SU-DHL-6 (cell line): ENCODE measurements around the gene TBCK.

ENCODE experiments used
- H2AFZ ChIP-seq: fragments of 200-600 bp; sonication (generic); 2 replicates; pipeline ENCODE4 v1.6.1; 2014; ENCODE audit warnings: low read depth, mild to moderate bottlenecking, moderate library complexity, mixed read lengths, antibody characterized with exemption, low read length; ENCODE audit not compliant: severe bottlenecking
- H3F3A ChIP-seq: fragments of 200-600 bp; shearing (Covaris generic); 2 replicates; pipeline ENCODE4 v1.6.0; 2016; ENCODE audit warnings: antibody characterized with exemption, mild to moderate bottlenecking; ENCODE audit not compliant: insufficient read depth
- H3K27ac ChIP-seq: fragments of 200-600 bp; sonication (generic); 2 replicates; pipeline ENCODE4 v1.5.1; 2016; ENCODE audit warnings: low read depth, mild to moderate bottlenecking, low read length, moderate library complexity, mixed read lengths
- H3K27me3 ChIP-seq: fragments of 200-600 bp; sonication (generic), shearing (Covaris generic); 2 replicates; pipeline ENCODE4 v1.6.0; 2014; ENCODE audit warnings: mild to moderate bottlenecking, low read length
- H3K36me3 ChIP-seq: fragments of 200-600 bp; sonication (generic); 2 replicates; pipeline ENCODE4 v1.6.1; 2014; ENCODE audit warnings: mild to moderate bottlenecking, low read length, mixed read lengths
- H3K4me2 ChIP-seq: fragments of 300-600, 200-600 bp; shearing (Covaris generic), sonication (generic); 2 replicates; pipeline ENCODE4 v1.6.0; 2014; ENCODE audit warnings: low read length, low read depth, mild to moderate bottlenecking; ENCODE audit not compliant: poor library complexity, severe bottlenecking
- H3K4me3 ChIP-seq: fragments of 200-600 bp; sonication (generic); 2 replicates; pipeline ENCODE4 v1.5.1; 2014; ENCODE audit warnings: antibody characterized with exemption, low read length, mild to moderate bottlenecking, mixed read lengths; ENCODE audit not compliant: insufficient read depth, poor library complexity, severe bottlenecking
- H3K79me2 ChIP-seq: fragments of 200-600 bp; sonication (generic); 2 replicates; pipeline ENCODE4 v1.6.1; 2014; ENCODE audit warnings: mild to moderate bottlenecking, low read length, moderate library complexity; ENCODE audit not compliant: insufficient read depth
- H3K9ac ChIP-seq: fragments of 200-600 bp; sonication (generic); 2 replicates; pipeline ENCODE4 v1.7.0; 2014; ENCODE audit warnings: mild to moderate bottlenecking, low read length
- H3K9me2 ChIP-seq: fragments of 200-600 bp; sonication (generic); replicated peaks from 2 replicates; pipeline ENCODE4 v1.6.1; 2014; ENCODE audit warnings: low read length; ENCODE audit not compliant: insufficient read depth
- H3K9me3 ChIP-seq: fragments of 200-600 bp; sonication (generic); 2 replicates; pipeline ENCODE4 v1.6.1; 2014; ENCODE audit warnings: low read length, mixed read lengths; ENCODE audit not compliant: insufficient read depth
- H4K20me1 ChIP-seq: fragments of 200-600 bp; sonication (generic); 2 replicates; pipeline ENCODE4 v1.6.1; 2014; ENCODE audit warnings: low read depth, mild to moderate bottlenecking, antibody characterized with exemption, low read length, moderate library complexity, mixed read lengths
- EZH2phosphoT487 ChIP-seq: fragments of 200-600 bp; sonication (generic), shearing (Covaris generic); conservative IDR thresholded peaks from 2 replicates; pipeline ENCODE4 v1.6.1; 2018; ENCODE audit warnings: mild to moderate bottlenecking, antibody characterized with exemption, low read length, moderate library complexity, mixed read lengths
- TF ChIP-seq, protein P1 (sequence below): fragments of 200-600 bp; sonication (generic); IDR thresholded peaks from one replicate; pipeline ENCODE4 v1.5.1; 2017; ENCODE audit warnings: antibody characterized with exemption, mild to moderate bottlenecking, low read length, moderate library complexity; ENCODE audit not compliant: insufficient read depth, poor library complexity, severe bottlenecking

Gene TBCK

DNA sequence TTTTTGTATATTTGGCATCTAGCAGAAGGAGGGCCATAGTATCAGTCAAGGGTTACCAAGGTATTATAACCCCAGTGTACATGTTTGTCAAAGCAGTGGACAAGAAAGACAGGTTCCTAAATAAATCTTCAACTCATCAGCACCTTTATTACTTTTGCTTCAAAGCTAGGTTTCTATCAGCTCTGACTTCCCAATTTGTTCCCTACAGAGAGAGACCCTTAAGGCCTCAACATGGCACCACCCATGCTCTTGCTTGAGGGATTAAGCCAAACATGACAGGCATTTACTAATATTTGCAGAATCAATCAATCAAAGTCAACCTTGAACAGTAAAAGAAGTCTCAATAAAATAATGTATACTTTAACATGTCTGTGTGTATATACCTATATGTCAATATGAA, 9.4 kb downstream of the TBCK start:
- H3K27ac ChIP-seq: no peak overlapping the region
- H4K20me1 ChIP-seq: no peaks in the 10 kb centered on the region
- no peaks in the 10 kb centered on the region for H3K9me3 ChIP-seq
- no peak overlapping the region for H2AFZ ChIP-seq
- H3F3A ChIP-seq: no peaks in the 10 kb centered on the region
- no peak overlapping the region for H3K4me2 ChIP-seq
- H3K9ac ChIP-seq: no peak overlapping the region
- H3K4me3 ChIP-seq: no peak overlapping the region
- no peaks in the 10 kb centered on the region for H3K9me2 ChIP-seq
- H3K36me3 ChIP-seq: no peaks in the 10 kb centered on the region
- no peaks in the 10 kb centered on the region for H3K27me3 ChIP-seq
- TF ChIP-seq, protein P1, sequence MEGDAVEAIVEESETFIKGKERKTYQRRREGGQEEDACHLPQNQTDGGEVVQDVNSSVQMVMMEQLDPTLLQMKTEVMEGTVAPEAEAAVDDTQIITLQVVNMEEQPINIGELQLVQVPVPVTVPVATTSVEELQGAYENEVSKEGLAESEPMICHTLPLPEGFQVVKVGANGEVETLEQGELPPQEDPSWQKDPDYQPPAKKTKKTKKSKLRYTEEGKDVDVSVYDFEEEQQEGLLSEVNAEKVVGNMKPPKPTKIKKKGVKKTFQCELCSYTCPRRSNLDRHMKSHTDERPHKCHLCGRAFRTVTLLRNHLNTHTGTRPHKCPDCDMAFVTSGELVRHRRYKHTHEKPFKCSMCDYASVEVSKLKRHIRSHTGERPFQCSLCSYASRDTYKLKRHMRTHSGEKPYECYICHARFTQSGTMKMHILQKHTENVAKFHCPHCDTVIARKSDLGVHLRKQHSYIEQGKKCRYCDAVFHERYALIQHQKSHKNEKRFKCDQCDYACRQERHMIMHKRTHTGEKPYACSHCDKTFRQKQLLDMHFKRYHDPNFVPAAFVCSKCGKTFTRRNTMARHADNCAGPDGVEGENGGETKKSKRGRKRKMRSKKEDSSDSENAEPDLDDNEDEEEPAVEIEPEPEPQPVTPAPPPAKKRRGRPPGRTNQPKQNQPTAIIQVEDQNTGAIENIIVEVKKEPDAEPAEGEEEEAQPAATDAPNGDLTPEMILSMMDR: no peak
- TF ChIP-seq EZH2phosphoT487: no peak
- H3K79me2 ChIP-seq: no peaks in the 10 kb centered on the region; the same call in 1 of the 2 replicates

DNA sequence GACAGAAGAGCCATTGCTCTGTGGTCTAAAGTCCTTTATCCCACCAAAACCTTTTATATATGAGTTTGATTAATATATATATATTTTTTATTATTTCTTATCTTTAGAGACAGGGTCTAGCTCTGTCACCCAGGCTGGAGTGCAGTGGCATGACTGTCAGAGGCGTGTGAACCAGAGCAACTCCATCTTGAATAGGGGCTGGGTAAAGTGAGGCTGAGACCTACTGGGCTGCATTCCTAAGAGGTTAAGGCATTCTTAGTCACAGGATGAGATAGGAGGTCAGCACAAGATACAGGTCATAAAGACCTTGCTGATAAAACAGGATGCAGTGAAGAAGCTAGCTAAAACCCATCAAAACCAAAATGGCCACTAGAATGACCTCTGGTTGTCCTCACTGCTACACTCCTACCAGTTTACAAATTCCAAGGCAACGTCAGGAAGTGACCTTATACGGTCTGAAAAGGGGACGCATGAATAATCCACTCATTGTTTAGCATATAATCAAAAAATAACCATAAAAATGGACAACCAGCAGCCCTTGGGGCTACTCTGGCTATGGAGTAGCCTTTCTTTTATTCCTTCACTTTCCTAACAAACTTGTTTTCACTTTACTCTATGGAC, 10.5 kb downstream of the TBCK start:
- Histone ChIP-seq H3K9ac (no peak overlapping the region), H3K27ac (no peak overlapping the region), H4K20me1 (no peaks in the 10 kb centered on the region), H2AFZ (no peak overlapping the region), H3K36me3 (no peaks in the 10 kb centered on the region), H3K27me3 (no peaks in the 10 kb centered on the region), H3F3A (no peaks in the 10 kb centered on the region), H3K4me2 (no peak overlapping the region), H3K9me2 (no peaks in the 10 kb centered on the region), H3K4me3 (no peak overlapping the region), H3K9me3 (no peaks in the 10 kb centered on the region), H3K79me2 (no peaks in the 10 kb centered on the region; the same call in 1 of the 2 replicates)
- no peak for TF ChIP-seq EZH2phosphoT487
- TF ChIP-seq, protein P1: no peak

DNA sequence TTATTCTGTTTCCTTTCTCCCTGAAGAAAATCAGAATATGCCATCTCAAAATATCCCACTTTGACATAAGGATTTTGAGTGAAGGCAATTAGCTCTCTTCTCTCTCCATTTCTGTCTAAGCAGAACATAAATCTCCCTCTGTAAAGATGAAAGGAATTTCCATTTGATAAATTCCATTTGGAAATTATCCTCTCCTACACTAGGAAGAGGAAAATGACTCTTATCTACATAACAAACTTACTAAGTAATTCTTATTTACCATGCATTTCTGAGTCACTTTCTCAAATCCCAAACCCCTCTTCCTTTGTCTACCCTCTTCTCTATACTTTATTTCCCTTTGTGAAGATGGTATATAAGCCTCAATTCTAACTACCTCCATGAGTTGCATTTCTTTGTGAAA, 11.4 kb downstream of the TBCK start:
- TF ChIP-seq, protein P1: no peak
- TF ChIP-seq EZH2phosphoT487: no peak
- no peak overlapping the region for H3K9ac ChIP-seq
- H3K27me3 ChIP-seq: no peaks in the 10 kb centered on the region
- H4K20me1 ChIP-seq: no peaks in the 10 kb centered on the region
- no peaks in the 10 kb centered on the region for H3K79me2 ChIP-seq
- H3F3A ChIP-seq: no peaks in the 10 kb centered on the region
- no peaks in the 10 kb centered on the region for H3K9me3 ChIP-seq
- H3K36me3 ChIP-seq: no peaks in the 10 kb centered on the region
- H3K9me2 ChIP-seq: no peaks in the 10 kb centered on the region
- H3K4me2 ChIP-seq: no peak overlapping the region
- H2AFZ ChIP-seq: no peak overlapping the region
- no peak overlapping the region for H3K4me3 ChIP-seq
- H3K27ac ChIP-seq: no peak overlapping the region
